SU-DHL-6 (cell line): Measurements from ENCODE around the gene NPHS2.

Source experiments
- H2AFZ ChIP-seq: fragments of 200-600 bp; sonication (generic); 2 replicates; pipeline ENCODE4 v1.6.1; 2014; ENCODE audit warnings: low read depth, mild to moderate bottlenecking, moderate library complexity, mixed read lengths, antibody characterized with exemption, low read length; ENCODE audit not compliant: severe bottlenecking
- H3F3A ChIP-seq: fragments of 200-600 bp; shearing (Covaris generic); 2 replicates; pipeline ENCODE4 v1.6.0; 2016; ENCODE audit warnings: antibody characterized with exemption, mild to moderate bottlenecking; ENCODE audit not compliant: insufficient read depth
- H3K27ac ChIP-seq: fragments of 200-600 bp; sonication (generic); 2 replicates; pipeline ENCODE4 v1.5.1; 2016; ENCODE audit warnings: low read depth, mild to moderate bottlenecking, low read length, moderate library complexity, mixed read lengths
- H3K27me3 ChIP-seq: fragments of 200-600 bp; sonication (generic), shearing (Covaris generic); 2 replicates; pipeline ENCODE4 v1.6.0; 2014; ENCODE audit warnings: mild to moderate bottlenecking, low read length
- H3K36me3 ChIP-seq: fragments of 200-600 bp; sonication (generic); 2 replicates; pipeline ENCODE4 v1.6.1; 2014; ENCODE audit warnings: mild to moderate bottlenecking, low read length, mixed read lengths
- H3K4me2 ChIP-seq: fragments of 300-600, 200-600 bp; shearing (Covaris generic), sonication (generic); 2 replicates; pipeline ENCODE4 v1.6.0; 2014; ENCODE audit warnings: low read length, low read depth, mild to moderate bottlenecking; ENCODE audit not compliant: poor library complexity, severe bottlenecking
- H3K4me3 ChIP-seq: fragments of 200-600 bp; sonication (generic); 2 replicates; pipeline ENCODE4 v1.5.1; 2014; ENCODE audit warnings: antibody characterized with exemption, low read length, mild to moderate bottlenecking, mixed read lengths; ENCODE audit not compliant: insufficient read depth, poor library complexity, severe bottlenecking
- H3K79me2 ChIP-seq: fragments of 200-600 bp; sonication (generic); 2 replicates; pipeline ENCODE4 v1.6.1; 2014; ENCODE audit warnings: mild to moderate bottlenecking, low read length, moderate library complexity; ENCODE audit not compliant: insufficient read depth
- H3K9ac ChIP-seq: fragments of 200-600 bp; sonication (generic); 2 replicates; pipeline ENCODE4 v1.7.0; 2014; ENCODE audit warnings: mild to moderate bottlenecking, low read length
- H3K9me2 ChIP-seq: fragments of 200-600 bp; sonication (generic); replicated peaks from 2 replicates; pipeline ENCODE4 v1.6.1; 2014; ENCODE audit warnings: low read length; ENCODE audit not compliant: insufficient read depth
- H3K9me3 ChIP-seq: fragments of 200-600 bp; sonication (generic); 2 replicates; pipeline ENCODE4 v1.6.1; 2014; ENCODE audit warnings: low read length, mixed read lengths; ENCODE audit not compliant: insufficient read depth
- H4K20me1 ChIP-seq: fragments of 200-600 bp; sonication (generic); 2 replicates; pipeline ENCODE4 v1.6.1; 2014; ENCODE audit warnings: low read depth, mild to moderate bottlenecking, antibody characterized with exemption, low read length, moderate library complexity, mixed read lengths
- EZH2phosphoT487 ChIP-seq: fragments of 200-600 bp; sonication (generic), shearing (Covaris generic); conservative IDR thresholded peaks from 2 replicates; pipeline ENCODE4 v1.6.1; 2018; ENCODE audit warnings: mild to moderate bottlenecking, antibody characterized with exemption, low read length, moderate library complexity, mixed read lengths
- TF ChIP-seq, protein P1 (sequence below): fragments of 200-600 bp; sonication (generic); IDR thresholded peaks from one replicate; pipeline ENCODE4 v1.5.1; 2017; ENCODE audit warnings: antibody characterized with exemption, mild to moderate bottlenecking, low read length, moderate library complexity; ENCODE audit not compliant: insufficient read depth, poor library complexity, severe bottlenecking

The NPHS2 gene

DNA sequence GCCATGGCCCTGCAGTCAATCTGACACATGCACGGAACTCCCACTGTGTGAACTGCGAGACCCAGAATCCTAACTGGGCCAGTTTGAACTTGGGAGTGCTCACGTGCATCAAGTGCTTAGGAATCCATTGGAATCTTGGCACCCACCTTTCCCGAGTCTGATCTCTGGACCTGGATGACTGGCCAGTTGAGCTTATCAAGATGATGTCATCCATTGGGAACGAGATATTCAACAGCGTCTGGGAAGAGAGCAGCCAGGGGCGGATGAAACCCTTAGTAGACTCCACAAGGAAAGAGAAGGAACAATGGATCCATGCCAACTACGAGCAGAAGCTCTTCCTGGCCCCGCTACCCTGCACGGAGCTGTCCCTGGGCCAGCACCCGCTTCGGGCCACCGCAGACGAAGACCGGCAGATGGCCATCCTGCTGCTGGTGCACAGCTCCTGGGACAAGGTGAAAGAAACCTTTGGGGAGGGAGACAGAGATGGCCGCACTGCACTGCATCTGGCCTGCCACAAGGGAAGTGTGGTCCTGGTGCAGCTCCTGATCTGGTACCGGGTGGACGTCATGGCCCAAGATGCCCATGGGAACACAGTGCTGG lies 12.8 kb upstream of the NPHS2 start:
- TF ChIP-seq, protein P1, sequence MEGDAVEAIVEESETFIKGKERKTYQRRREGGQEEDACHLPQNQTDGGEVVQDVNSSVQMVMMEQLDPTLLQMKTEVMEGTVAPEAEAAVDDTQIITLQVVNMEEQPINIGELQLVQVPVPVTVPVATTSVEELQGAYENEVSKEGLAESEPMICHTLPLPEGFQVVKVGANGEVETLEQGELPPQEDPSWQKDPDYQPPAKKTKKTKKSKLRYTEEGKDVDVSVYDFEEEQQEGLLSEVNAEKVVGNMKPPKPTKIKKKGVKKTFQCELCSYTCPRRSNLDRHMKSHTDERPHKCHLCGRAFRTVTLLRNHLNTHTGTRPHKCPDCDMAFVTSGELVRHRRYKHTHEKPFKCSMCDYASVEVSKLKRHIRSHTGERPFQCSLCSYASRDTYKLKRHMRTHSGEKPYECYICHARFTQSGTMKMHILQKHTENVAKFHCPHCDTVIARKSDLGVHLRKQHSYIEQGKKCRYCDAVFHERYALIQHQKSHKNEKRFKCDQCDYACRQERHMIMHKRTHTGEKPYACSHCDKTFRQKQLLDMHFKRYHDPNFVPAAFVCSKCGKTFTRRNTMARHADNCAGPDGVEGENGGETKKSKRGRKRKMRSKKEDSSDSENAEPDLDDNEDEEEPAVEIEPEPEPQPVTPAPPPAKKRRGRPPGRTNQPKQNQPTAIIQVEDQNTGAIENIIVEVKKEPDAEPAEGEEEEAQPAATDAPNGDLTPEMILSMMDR, result no peak
- TF ChIP-seq EZH2phosphoT487, result no peak
- Histone ChIP-seq H3K9ac (no peak overlapping the region), H3K79me2 (no peaks in the 10 kb centered on the region), H3K4me2 (no peak overlapping the region), H4K20me1 (no peaks in the 10 kb centered on the region), H3K4me3 (no peak overlapping the region), H3F3A (no peaks in the 10 kb centered on the region), H3K27me3 (no peaks in the 10 kb centered on the region), H3K36me3 (no peaks in the 10 kb centered on the region), H3K27ac (no peak overlapping the region), H2AFZ (no peak overlapping the region), H3K9me2 (no peaks in the 10 kb centered on the region), H3K9me3 (no peaks in the 10 kb centered on the region)

GRCh38 chr1:179587336-179587735 lies 11.6 kb upstream of the NPHS2 start:
- no peak overlapping the region for H3K27ac ChIP-seq
- no peaks in the 10 kb centered on the region for H3K36me3 ChIP-seq
- no peaks in the 10 kb centered on the region for H3K79me2 ChIP-seq
- H4K20me1 ChIP-seq, result no peaks in the 10 kb centered on the region
- TF ChIP-seq, protein P1, result no peak
- TF ChIP-seq EZH2phosphoT487, result no peak
- no peaks in the 10 kb centered on the region for H3F3A ChIP-seq
- no peak overlapping the region for H2AFZ ChIP-seq
- no peaks in the 10 kb centered on the region for H3K9me3 ChIP-seq
- no peak overlapping the region for H3K4me3 ChIP-seq
- no peaks in the 10 kb centered on the region for H3K9me2 ChIP-seq
- H3K27me3 ChIP-seq, result no peaks in the 10 kb centered on the region
- no peak overlapping the region for H3K4me2 ChIP-seq
- no peak overlapping the region for H3K9ac ChIP-seq

DNA sequence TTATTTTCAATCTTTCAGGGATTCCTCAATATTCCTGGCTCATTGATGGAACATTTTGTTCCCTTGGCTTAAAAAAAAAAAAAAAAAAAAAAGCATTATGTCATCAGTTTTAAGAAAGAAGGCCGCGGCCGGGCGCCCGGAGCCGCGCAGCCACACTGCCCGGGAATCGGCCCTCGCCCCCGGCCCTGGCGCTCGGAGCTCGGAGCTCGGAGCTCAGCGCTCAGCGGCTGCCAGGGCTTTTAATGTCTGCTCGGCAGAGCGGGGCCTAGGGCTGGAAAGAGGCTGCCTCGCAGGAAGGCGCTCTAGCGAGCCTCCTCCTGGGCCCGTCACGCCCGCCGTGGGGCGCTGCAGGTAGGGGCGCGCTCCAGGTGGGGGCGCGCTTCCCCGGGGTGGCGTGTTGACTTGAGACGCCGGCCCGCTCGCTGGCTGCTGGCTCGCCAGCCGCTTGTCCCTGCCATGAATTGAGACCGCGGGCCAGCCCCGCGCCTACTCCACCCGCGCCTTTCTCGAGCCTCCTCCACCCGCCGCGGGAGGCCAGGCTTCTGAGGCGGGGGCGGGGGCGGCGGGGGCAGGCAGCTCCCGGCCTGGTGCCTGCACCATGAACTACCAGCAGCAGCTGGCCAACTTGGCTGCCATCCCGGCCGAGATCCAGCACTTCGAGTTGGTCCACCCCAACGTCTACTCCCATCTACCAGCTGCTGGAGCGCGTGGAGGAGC lies 10.5 kb upstream of the NPHS2 start:
- H3K36me3 ChIP-seq, result no peaks in the 10 kb centered on the region
- H3K27ac ChIP-seq, result no peak overlapping the region
- TF ChIP-seq EZH2phosphoT487, result no peak
- TF ChIP-seq, protein P1, result no peak
- no peaks in the 10 kb centered on the region for H3K9me2 ChIP-seq
- no peaks in the 10 kb centered on the region for H3F3A ChIP-seq
- H3K4me3 ChIP-seq, result no peak overlapping the region
- H3K27me3 ChIP-seq, result no peaks in the 10 kb centered on the region
- H3K9me3 ChIP-seq, result no peaks in the 10 kb centered on the region
- no peaks in the 10 kb centered on the region for H4K20me1 ChIP-seq
- no peaks in the 10 kb centered on the region for H3K79me2 ChIP-seq
- H2AFZ ChIP-seq, result no peak overlapping the region
- no peak overlapping the region for H3K9ac ChIP-seq
- H3K4me2 ChIP-seq, result no peak overlapping the region
